ENCODE results near the gene RAC3.

DNA sequence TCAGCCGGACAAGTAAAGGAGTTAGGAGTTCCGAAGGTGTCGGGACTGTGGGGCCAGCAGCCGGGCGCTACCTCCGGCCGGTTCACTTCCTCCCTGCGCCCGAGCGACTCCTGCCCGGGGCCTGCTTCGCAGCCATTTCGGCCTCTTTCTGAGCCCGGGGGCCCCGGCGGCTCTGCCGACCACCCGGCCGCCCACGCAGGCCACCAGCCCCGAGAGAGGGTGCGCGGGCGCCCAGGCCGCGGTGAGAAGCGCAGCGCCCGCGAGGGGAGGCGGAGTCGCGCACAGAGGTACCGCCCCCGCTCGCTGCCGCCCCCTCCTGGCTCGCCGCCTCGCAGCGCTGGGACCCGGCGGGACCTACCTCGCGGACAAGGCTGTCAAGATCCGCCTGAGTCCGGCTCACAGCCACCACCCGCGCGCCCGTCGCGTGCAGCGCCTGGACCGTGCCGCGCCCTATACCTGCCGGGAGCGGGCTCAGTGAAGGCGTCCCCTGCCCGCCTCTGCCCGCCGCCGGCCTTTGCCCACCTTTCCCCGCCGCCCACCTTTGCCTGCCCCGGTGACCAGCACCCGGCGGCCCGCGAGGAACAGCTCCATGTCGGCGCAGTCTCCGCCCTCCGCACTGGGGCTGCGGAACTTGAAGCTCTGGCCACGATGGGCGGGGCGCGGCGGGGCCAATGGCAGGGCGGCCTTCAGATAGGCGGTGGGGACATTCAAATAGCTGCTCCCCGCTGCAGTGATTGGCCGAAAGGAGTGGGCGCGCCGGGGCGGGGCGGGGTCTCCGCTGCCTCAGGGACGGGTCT, 5.8 kb downstream of the RAC3 start, which contains the start of gene DCXR:
- no peak for TF ChIP-seq ZNF274 (IDR thresholded peaks at IDR 0.05; ENCODE audit: low read depth, low read length)
- TF ChIP-seq YY1 (IDR thresholded peaks at IDR 0.05; ENCODE audit: insufficient read depth, insufficient read length), result no peak
- no peak for TF ChIP-seq SUZ12 (IDR thresholded peaks at IDR 0.05; ENCODE audit: extremely low read depth, insufficient read depth, insufficient read length)
